Neural progenitor cell (in vitro differentiated cells): ENCODE data around the gene ZMPSTE24. TPM values are rescaled to one million over a fixed set of nuclear protein-coding genes. Genes with fewer than 3 reads are reported as not detected.

ENCODE experiments used
- DNase-seq: peaks from one replicate; pipeline ENCODE4 v3.0.0-alpha.2; 2016; ENCODE audit warnings: low spot score
- H2AFZ ChIP-seq: fragments of 200-600 bp; sonication (generic); replicated peaks from 2 replicates; pipeline ENCODE4 v1.6.1; 2016; ENCODE audit warnings: antibody characterized with exemption
- H3F3A ChIP-seq: fragments of 200-600 bp; sonication (generic); 2 replicates; pipeline ENCODE4 v1.6.1; 2016; ENCODE audit warnings: antibody characterized with exemption, low read depth
- H3K27ac ChIP-seq: fragments of 200-600 bp; sonication (generic); 2 replicates; pipeline ENCODE4 v1.5.1; 2016; ENCODE audit warnings: mild to moderate bottlenecking
- H3K27me3 ChIP-seq: fragments of 200-600 bp; sonication (generic); 2 replicates; pipeline ENCODE4 v1.6.1; 2016; ENCODE audit warnings: mild to moderate bottlenecking, moderate library complexity
- H3K36me3 ChIP-seq: fragments of 200-600 bp; sonication (generic); 2 replicates; pipeline ENCODE4 v1.5.1; 2016
- H3K4me1 ChIP-seq: fragments of 200-600 bp; sonication (generic); 2 replicates; pipeline ENCODE4 v1.6.1; 2016; ENCODE audit warnings: mixed run types
- H3K4me2 ChIP-seq: fragments of 200-600 bp; sonication (generic); 2 replicates; pipeline ENCODE4 v1.6.1; 2016
- H3K4me3 ChIP-seq: fragments of 200-600 bp; sonication (generic); 2 replicates; pipeline ENCODE4 v1.5.1; 2016
- H3K79me2 ChIP-seq: fragments of 200-600 bp; sonication (generic); 2 replicates; pipeline ENCODE4 v1.6.1; 2016; ENCODE audit warnings: low read depth
- H3K9ac ChIP-seq: fragments of 200-600 bp; sonication (generic); 2 replicates; pipeline ENCODE4 v1.6.1; 2016
- H3K9me3 ChIP-seq: fragments of 200-600 bp; sonication (generic); 2 replicates; pipeline ENCODE4 v1.5.1; 2016; ENCODE audit warnings: low read depth
- H4K20me1 ChIP-seq: fragments of 200-600 bp; sonication (generic); 2 replicates; pipeline ENCODE4 v1.6.1; 2016; ENCODE audit warnings: low read depth
- H3K27ac Mint-ChIP-seq: 3 replicates; pipeline ENCODE4 v1.8.0; 2021; ENCODE audit warnings: mixed read lengths
- H3K27me3 Mint-ChIP-seq: 2 replicates; pipeline ENCODE4 v1.8.0; 2022; ENCODE audit warnings: low read depth, mild to moderate bottlenecking, inconsistent platforms, moderate library complexity, mixed read lengths; ENCODE audit not compliant: insufficient read depth
- H3K36me3 Mint-ChIP-seq: 3 replicates; pipeline ENCODE4 v1.8.0; 2021; ENCODE audit warnings: mixed read lengths
- H3K4me1 Mint-ChIP-seq: 3 replicates; pipeline ENCODE4 v1.8.0; 2021; ENCODE audit warnings: mixed read lengths
- H3K4me3 Mint-ChIP-seq: 3 replicates; pipeline ENCODE4 v1.8.0; 2021; ENCODE audit warnings: mild to moderate bottlenecking, moderate library complexity, mixed read lengths
- H3K9me3 Mint-ChIP-seq: 3 replicates; pipeline ENCODE4 v1.8.0; 2020; ENCODE audit warnings: mixed read lengths
- EZH2 ChIP-seq: fragments of 200-600 bp; sonication (generic); IDR thresholded peaks from 2 replicates; pipeline ENCODE4 v1.6.1; 2017; ENCODE audit warnings: antibody characterized with exemption, mild to moderate bottlenecking, moderate library complexity
- EZH2phosphoT487 ChIP-seq: fragments of 200-600 bp; sonication (generic); IDR thresholded peaks from 2 replicates; pipeline ENCODE4 v1.6.1; 2017; ENCODE audit warnings: antibody characterized with exemption
- total RNA-seq: library from RNA; depleted of rRNA; stranded (reverse); fragments of >200 nt; gene quantifications from 2 replicates; pipeline ENCODE4 v1.2.3, GENCODE V29; 2015; ENCODE audit warnings: low replicate concordance
- TF ChIP-seq, protein P1 (sequence below): fragments of 200-600 bp; sonication (generic); IDR thresholded peaks from 2 replicates; pipeline ENCODE4 v1.5.1; 2017; ENCODE audit warnings: antibody characterized with exemption, mild to moderate bottlenecking

Gene ZMPSTE24
- total RNA-seq, 1 donor from 2014 or later: 38.0 TPM

GRCh38 chr1:40309374-40310128 is 51.5 kb downstream of the ZMPSTE24 start:
- Histone ChIP-seq H3K4me2 (peak overlapping the region; percentile 71), H3K79me2 (no peaks in the 10 kb centered on the region), H2AFZ (no peak overlapping the region), H3K9ac (no peak overlapping the region), H3K27me3 (peaks cover 4% of the 10 kb centered on the region), H3K4me1 (peaks cover 31% of the 10 kb centered on the region), H3K9me3 (no peaks in the 10 kb centered on the region), H3K27ac (peak overlapping the region; percentile 49), H3K4me3 (peak overlapping the region; percentile 1), H4K20me1 (no peaks in the 10 kb centered on the region), H3F3A (peaks cover 17% of the 10 kb centered on the region), H3K36me3 (no peaks in the 10 kb centered on the region)
- Mint-ChIP-seq H3K9me3 (no peaks in the 10 kb centered on the region), H3K4me3 (no peak overlapping the region), H3K36me3 (no peaks in the 10 kb centered on the region), H3K4me1 (peaks cover 21% of the 10 kb centered on the region), H3K27me3 (peaks cover 3% of the 10 kb centered on the region), H3K27ac (no peak overlapping the region)
- no peak for TF ChIP-seq EZH2
- TF ChIP-seq, protein P1, sequence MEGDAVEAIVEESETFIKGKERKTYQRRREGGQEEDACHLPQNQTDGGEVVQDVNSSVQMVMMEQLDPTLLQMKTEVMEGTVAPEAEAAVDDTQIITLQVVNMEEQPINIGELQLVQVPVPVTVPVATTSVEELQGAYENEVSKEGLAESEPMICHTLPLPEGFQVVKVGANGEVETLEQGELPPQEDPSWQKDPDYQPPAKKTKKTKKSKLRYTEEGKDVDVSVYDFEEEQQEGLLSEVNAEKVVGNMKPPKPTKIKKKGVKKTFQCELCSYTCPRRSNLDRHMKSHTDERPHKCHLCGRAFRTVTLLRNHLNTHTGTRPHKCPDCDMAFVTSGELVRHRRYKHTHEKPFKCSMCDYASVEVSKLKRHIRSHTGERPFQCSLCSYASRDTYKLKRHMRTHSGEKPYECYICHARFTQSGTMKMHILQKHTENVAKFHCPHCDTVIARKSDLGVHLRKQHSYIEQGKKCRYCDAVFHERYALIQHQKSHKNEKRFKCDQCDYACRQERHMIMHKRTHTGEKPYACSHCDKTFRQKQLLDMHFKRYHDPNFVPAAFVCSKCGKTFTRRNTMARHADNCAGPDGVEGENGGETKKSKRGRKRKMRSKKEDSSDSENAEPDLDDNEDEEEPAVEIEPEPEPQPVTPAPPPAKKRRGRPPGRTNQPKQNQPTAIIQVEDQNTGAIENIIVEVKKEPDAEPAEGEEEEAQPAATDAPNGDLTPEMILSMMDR: no peak
- no peak for TF ChIP-seq EZH2phosphoT487
- DNase-seq: peak; percentile 94

GRCh38 chr1:40310129-40310461 is 52.1 kb downstream of the ZMPSTE24 start:
- H3K79me2 ChIP-seq: no peaks in the 10 kb centered on the region
- Mint-ChIP-seq H3K4me3 (no peak overlapping the region), H3K27me3 (peaks cover under 1% of the 10 kb centered on the region), H3K4me1 (peaks cover 27% of the 10 kb centered on the region), H3K36me3 (no peaks in the 10 kb centered on the region), H3K27ac (no peak overlapping the region), H3K9me3 (no peaks in the 10 kb centered on the region)
- H4K20me1 ChIP-seq: no peaks in the 10 kb centered on the region
- H3K36me3 ChIP-seq: no peaks in the 10 kb centered on the region
- H3K4me2 ChIP-seq: peak overlapping the region; percentile 71
- no peak overlapping the region for H3K9ac ChIP-seq
- H3F3A ChIP-seq: peaks cover 23% of the 10 kb centered on the region
- TF ChIP-seq EZH2: no peak
- TF ChIP-seq, protein P1: no peak
- no peak for TF ChIP-seq EZH2phosphoT487
- H2AFZ ChIP-seq: no peak overlapping the region
- H3K9me3 ChIP-seq: no peaks in the 10 kb centered on the region
- peaks cover 4% of the 10 kb centered on the region for H3K27me3 ChIP-seq
- H3K27ac ChIP-seq: no peak overlapping the region
- no peak for DNase-seq
- peaks cover 36% of the 10 kb centered on the region for H3K4me1 ChIP-seq
- H3K4me3 ChIP-seq: no peak overlapping the region

DNA sequence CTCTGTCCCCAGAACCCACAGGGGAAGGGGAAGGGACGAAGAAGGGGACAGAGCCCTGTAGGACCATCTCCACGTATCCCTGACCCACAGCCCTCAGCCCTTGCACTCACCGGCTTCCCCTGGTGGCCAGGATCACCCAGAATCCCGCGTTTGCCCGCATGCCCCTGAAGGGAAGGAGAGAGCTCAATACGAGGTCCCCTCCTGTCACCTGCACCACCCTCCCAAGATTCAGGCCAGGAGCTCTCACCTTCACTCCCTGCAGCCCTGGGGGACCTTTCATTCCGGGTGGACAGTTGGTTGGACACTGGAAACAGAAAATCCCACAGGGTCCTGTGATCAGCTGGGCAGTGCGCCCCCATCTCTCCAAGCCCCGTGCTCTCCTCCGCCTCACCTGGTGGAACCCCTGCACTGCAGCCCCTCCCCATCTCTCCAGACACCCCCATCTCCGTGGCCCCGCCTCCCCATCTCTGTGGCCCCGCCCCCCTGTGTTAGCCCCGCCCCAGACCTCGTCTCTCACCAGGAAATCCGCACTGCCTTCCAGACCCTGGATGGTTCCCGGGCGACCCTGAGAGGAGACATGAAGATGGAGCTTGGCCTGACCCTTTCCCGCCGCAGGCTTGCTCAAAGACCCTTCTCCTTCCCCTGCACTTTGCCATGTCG is 53.1 kb downstream of the ZMPSTE24 start:
- no peaks in the 10 kb centered on the region for H3K36me3 ChIP-seq
- H3K79me2 ChIP-seq: no peaks in the 10 kb centered on the region
- no peaks in the 10 kb centered on the region for H3K9me3 ChIP-seq
- H3K4me2 ChIP-seq: no peak overlapping the region
- H2AFZ ChIP-seq: no peak overlapping the region
- Mint-ChIP-seq H3K27me3 (peaks cover 5% of the 10 kb centered on the region), H3K9me3 (no peaks in the 10 kb centered on the region), H3K4me3 (no peak overlapping the region), H3K4me1 (peaks cover 32% of the 10 kb centered on the region), H3K36me3 (no peaks in the 10 kb centered on the region), H3K27ac (no peak overlapping the region)
- H4K20me1 ChIP-seq: no peaks in the 10 kb centered on the region
- no peak overlapping the region for H3K27ac ChIP-seq
- TF ChIP-seq EZH2phosphoT487 (no peak), EZH2 (no peak)
- TF ChIP-seq, protein P1: no peak
- H3K4me3 ChIP-seq: no peak overlapping the region
- peaks cover 12% of the 10 kb centered on the region for H3K27me3 ChIP-seq
- H3K9ac ChIP-seq: no peak overlapping the region
- no peak for DNase-seq
- peaks cover 33% of the 10 kb centered on the region for H3F3A ChIP-seq
- H3K4me1 ChIP-seq: peaks cover 36% of the 10 kb centered on the region
